HG02763 (cell line): ENCODE data around the gene FMOD.

ENCODE experiments used
- ATAC-seq: cut with Tn5 transposase; IDR thresholded peaks from one replicate; pipeline ENCODE4 v1.9.1; 2021; ENCODE audit warnings: mild to moderate bottlenecking, moderate library complexity; ENCODE audit not compliant: unreplicated experiment

Gene FMOD

DNA sequence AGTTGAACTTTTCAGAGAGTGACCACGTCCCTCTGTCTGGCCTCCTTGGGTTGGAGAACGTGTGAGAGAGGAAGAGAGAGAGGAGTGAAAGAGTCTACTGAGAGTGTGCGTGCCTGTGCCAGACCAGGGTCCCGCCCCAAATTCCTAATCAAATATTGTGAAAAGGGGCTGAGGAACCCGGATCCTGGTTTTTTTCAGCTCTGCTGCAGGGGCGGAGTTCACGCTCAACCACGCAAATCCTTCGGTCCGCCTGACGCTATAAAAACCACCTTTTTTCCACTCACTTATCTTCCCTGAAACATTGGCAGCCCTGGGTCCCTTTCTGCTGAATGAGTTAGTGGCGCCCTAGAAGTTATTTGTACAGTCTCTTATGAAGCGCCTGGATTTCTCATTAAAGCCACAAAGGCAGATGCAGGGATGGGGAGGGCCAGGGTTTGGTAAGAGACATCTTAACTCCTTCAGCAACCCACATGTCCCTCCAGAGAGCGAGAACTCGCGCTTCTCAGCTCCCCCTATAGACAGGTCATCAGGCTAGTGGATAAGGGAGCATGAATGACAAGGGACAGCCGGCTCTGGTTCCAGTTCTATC is at the start of gene FMOD:
TSS of gene FMOD (minus strand) at position 86 of the 589 bp plus-strand sequence. CDS start 2,852 bp downstream, outside the sequence.
- ATAC-seq = no peak

DNA sequence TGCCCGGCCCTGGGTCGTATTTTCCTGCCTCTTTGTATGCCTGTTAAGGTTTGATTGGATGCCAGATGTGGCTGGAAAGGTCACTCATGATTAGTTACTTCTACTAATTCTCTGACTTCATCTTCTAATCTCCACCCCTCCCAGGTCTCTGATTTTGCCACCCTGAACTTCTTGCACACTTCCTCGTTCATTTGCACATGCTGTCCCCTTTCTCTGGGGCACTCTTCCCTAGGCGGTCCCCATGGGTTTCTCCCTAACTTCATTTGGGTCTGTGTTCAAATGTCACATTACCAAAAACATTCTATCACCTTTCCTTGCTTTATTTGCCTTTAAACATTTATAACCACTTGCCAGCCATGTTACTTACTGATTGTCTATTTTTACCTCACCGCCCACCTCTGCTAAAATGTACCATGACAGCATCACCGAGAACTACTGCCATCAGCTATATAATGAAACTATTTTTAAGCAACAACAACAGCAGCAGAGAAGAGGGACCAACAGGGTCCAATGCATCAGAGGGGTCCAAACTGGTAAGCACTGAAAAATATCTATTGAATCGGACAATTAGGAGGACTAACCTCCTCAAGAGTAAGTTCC is 45.8 kb upstream of the FMOD start:
- ATAC-seq = no peak

- no peak for ATAC-seq
Measured at GRCh38 chr1:203395751-203396150, 44.8 kb upstream of the FMOD start.

GRCh38 chr1:203390298-203390697 is 39.4 kb upstream of the FMOD start:
- ATAC-seq = no peak

DNA sequence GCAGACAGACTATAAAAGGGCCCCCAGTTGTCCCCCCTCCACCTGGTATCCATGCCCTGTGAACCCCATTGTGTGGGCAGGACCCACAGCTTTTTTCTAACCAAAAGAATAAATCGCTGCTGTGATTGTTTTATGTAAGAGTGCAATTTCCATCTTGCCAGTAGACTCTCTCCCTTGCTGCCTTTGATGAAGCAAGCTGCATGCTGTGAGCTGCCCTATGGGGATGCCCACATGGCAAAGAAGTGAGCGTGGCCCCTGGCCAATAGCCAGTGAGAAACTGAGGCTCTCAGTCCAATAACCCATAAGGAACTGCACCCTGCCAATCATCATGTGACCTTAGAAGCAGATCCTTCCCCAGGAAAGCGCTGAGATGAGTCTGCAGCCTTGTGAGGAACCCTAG is 37.8 kb upstream of the FMOD start:
- no peak for ATAC-seq

GRCh38 chr1:203382026-203382425 is 31.1 kb upstream of the FMOD start:
- ATAC-seq = no peak

DNA sequence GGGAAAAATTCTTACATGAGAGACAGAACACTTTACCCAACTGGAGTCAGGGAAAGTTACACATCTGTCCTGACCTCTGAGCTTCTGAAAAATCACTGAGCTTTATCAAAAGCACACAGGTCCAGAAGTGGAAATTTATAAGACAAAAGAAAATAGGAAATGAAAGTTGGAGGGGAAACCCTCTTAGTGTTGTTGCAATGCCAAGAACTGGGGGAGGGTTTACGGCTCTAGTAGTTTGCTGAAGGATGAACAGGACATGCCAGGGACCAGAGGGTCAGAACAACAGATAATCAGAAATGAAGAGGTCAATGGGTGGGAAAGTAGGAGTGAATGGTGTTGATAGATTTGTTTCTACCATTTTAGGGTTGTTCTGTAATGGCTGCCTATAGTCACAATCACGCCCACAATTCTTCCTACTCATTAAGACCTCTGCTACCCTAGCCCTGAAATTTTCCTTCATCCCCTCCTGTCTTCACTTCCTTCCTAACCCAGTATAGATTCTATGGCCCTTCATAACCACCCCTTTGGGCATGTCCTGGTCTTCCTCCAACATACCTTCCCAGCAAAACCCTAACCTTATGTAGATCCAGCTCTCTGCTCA is 30.3 kb upstream of the FMOD start:
- ATAC-seq = peak; percentile 55

- ATAC-seq = peak; percentile 38
Measured at GRCh38 chr1:203380420-203381150, 29.7 kb upstream of the FMOD start.

DNA sequence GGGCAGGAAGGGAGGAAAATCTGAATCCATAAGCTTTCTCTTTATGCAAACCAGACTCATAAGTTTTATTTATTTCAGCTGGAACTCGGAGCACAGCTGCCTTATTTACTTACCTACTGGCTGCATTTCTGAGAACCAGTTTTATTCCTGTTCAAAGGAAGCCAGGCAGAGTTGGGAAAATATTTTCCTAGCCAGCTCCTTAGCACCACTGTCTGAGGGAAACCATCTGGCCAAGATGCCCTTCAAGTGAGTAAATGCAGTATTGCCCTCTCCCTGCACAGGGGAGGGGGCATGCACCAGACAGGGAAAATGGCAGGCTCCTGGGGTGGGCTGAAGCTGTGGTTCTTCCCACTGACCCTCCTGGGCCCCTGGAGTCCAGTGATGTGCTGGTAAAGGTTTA is 28.9 kb upstream of the FMOD start:
- no peak for ATAC-seq

- no peak for ATAC-seq
Measured at GRCh38 chr1:203378556-203379245, 27.8 kb upstream of the FMOD start.

GRCh38 chr1:203373991-203374390 is 23.1 kb upstream of the FMOD start:
- ATAC-seq = no peak

DNA sequence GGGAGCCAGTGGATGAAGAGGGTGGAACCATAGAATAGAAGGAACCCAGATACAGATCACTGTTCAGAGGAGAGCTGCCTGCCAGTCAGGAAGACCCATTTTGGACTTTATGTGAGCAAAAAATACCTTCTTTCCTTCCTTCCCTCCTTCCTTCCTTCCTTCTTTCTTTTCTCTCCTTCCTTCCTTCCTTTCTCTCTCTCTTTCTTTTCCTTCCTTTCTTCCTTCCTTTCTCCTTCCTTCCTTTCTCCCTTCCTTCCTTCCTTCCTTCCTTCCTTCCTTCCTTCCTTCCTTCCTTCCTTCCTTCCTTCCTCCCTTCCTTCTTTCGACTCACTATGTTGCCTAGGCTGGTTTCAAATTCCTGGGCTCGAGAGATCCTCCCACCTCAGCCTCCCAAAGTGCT is 22.1 kb upstream of the FMOD start:
- no peak for ATAC-seq

DNA sequence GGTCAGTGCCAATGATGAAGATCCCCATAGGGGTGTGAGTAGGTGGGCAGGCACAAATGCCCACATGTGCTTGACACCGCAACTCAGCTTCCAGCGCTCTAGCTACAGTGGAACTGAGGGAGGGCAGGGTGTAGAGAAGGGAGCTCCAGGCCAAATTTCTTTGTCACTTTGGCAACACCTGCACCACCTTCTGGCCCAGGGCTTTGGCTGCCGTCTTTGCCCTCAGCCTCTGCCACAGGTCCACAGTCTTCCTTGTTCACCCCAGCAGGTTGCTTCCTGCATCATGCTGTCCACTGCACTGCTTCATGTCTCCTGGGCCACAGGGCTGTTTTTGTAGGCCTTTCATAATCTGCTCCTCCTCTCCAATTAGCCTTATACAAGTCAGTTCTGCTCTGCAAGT is 20.4 kb upstream of the FMOD start:
- no peak for ATAC-seq

GRCh38 chr1:203369666-203370065 is 18.7 kb upstream of the FMOD start:
- no peak for ATAC-seq

- no peak for ATAC-seq
Measured at GRCh38 chr1:203368624-203369451, 17.9 kb upstream of the FMOD start.

DNA sequence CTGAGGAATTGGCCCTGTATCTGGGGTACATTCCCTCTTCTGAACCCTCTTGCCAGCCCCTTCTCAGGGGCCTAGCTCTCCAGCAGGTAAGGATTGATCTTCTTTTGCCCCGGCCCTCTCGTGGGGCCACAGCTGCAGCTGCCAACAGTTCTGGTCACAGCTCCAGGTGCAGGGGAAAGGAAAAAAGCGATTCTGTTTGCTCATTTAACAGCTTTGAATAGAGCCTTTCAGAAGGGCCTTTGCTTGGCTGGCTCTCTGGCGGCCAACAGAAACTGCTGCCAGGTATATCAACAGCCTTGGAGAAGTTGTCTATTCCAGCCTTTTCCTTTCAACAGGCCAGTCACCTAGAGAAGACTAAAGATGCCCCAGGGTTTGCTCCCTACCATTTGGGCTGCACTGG is 16.1 kb upstream of the FMOD start:
- no peak for ATAC-seq

- no peak for ATAC-seq
Measured at GRCh38 chr1:203366476-203366875, 15.6 kb upstream of the FMOD start.

DNA sequence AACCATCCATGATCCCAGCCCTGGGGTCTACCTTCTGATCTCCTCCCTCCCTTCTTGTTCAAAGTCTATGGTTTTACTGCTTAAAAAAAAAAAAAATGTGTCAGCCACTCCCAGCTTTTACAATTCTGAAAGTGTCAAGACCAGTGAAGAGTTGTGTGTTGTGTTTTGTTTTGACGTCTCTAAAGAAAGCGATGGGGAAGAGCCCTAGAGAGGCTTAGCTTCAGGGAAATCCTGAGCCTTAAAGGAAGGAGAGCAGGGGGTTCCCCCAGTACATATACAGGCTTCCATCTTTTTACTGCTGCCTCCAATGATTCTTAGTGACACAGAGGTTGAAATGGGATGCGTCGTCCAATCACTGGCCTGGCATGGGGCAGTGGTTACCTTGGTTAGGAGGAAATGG is 13.9 kb upstream of the FMOD start:
- no peak for ATAC-seq

- no peak for ATAC-seq
Measured at GRCh38 chr1:203364094-203364801, 13.3 kb upstream of the FMOD start.

DNA sequence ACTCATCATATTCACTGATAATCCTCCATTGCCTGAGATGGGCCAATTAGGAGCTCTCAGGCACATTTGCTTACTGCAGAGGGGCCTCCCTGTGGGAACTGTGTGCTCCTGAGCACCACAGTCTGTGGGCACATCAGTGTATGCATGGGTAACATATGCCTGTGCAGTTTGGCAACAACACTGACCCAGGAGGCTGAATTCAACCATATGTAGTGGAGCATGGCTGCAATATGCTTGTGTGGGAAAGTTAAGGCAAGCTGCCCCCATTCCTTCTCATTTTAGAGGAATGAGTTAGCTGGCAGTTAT is 11.8 kb upstream of the FMOD start:
- no peak for ATAC-seq
